HG03342 (cell line): ENCODE results near the gene SCAF8.
A peak's percentile ranks its signal among the peaks of the same experiment; 100 is the strongest.
"Not testable (repeated sequence)": the region's sequence is repeated elsewhere in the genome, so short reads cannot be mapped to it uniquely, and the experiment has no call there.

ENCODE experiments used
- ATAC-seq: cut with Tn5 transposase; IDR thresholded peaks from one replicate; pipeline ENCODE4 v1.9.1; 2021; ENCODE audit warnings: mild to moderate bottlenecking, moderate library complexity; ENCODE audit not compliant: unreplicated experiment

SCAF8 gene

DNA sequence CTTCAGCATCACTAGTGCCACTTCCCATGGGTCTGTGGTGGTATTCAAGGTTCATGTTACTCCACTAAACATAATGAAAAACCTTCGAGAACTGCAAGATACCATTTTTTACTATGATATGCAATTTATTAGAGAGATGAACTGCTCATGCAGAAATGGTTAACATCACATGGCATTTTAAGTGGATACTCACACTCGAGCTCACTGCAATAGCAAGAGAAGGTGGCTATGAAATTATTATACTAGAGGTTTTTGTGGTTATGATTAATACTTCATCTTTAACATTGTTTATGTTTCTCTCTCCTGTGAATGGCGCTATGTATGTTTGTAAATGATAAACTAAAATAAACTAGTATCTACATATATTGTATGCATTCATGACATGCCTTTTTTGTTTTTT, 35.1 kb downstream of the SCAF8 start:
- ATAC-seq, result no peak

DNA sequence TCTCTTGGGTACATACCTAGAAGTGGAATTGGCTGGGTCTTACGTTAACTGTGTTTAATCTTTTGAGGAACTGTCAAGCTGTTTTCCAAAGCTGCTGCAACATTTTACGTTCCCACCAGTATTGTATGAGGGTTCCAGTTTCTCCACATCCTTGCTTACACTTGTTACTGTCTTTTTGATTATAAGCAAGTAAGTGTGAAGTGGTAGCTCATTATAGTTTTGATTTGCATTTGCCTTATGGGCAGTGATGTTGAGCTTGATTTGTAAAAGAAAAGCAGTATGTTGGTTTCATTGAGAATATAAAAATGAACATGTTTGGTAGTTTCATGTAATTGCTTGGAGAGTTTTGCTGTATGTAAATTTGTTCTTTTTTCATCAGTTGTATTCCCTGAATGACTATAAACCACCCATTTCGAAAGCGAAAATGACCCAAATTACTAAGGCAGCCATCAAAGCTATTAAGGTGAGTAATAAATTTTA, 40.4 kb downstream of the SCAF8 start:
- ATAC-seq, result peak; percentile 98

- not testable (repeated sequence) for ATAC-seq
Observed at GRCh38 chr6:154779157-154779556, 45.9 kb downstream of the SCAF8 start.

GRCh38 chr6:154782193-154782592, 49.0 kb downstream of the SCAF8 start:
- ATAC-seq, result no peak

DNA sequence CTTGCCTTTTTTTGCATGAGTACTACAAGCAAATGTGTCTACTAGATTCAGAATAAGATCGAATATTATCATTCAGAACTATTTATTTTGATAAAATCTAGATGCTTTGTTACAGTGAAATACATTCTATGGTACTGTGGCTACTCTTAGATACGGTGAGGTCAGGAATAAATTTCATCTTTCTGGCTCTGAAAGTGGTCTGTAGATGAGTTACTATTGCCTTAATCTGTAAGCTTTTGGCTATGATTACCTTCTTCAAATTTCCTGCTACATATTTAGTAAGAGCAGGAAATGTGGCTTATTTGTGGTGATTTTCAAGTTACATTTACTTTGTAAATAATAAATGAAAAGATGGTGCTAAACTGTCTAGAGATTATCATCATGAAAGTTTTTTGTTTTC, 50.0 kb downstream of the SCAF8 start:
- no peak for ATAC-seq

DNA sequence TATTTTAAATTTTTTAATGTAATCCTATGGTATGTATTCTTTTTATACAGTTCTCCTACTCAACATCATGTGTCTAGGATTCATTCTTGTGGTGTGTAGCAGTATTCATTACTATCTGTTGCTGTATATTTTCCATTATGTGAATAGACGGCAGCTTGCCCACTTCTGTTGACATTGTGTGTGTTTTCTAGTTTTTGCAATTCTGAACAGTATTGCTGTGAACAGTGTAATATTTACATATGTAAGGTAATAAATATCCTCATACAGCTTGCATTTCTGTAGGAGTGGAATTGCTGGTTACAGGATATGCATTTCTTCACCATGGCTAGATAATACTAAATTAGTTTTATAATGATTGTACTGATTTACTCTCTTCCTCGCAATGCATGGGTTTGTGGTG, 51.9 kb downstream of the SCAF8 start:
- ATAC-seq, result no peak

DNA sequence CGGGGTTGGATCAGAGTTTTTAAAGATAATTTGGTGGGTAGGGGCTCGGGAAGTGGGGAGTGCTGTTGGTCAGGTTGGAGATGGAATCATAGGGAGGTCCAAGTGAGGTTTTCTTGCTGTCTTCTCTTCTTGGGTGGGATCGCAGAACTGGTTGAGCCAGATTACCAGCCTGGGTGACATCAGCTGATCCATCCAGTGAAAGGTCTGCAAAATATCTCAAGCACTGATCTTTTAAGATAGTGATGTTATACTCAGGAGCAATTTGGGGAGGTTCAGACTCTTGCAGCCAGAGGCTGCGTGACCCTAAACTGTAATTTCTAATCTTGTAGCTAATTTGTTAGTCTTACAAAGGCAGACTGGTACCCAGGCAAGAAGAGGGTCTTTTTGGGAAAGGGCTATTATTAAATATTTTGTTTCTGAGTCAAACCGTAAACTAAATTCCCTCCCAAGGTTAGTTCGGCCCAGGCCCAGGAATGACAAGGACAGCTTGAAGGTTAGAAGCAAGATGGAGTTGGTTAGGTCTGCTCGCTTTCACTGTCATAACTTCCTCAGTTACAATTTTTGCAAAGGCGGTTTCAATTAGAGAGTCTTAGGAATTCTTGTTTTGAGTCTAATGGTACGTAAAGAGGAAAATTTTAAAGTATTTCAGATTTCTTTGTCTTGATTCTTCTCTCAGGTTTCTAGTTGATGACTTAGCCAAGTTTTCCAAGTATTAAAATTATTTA, 53.1 kb downstream of the SCAF8 start:
- ATAC-seq, result no peak

- no peak for ATAC-seq
Observed at GRCh38 chr6:154791556-154792317, 58.5 kb downstream of the SCAF8 start.

GRCh38 chr6:154792325-154792724, 59.1 kb downstream of the SCAF8 start:
- ATAC-seq, result no peak

DNA sequence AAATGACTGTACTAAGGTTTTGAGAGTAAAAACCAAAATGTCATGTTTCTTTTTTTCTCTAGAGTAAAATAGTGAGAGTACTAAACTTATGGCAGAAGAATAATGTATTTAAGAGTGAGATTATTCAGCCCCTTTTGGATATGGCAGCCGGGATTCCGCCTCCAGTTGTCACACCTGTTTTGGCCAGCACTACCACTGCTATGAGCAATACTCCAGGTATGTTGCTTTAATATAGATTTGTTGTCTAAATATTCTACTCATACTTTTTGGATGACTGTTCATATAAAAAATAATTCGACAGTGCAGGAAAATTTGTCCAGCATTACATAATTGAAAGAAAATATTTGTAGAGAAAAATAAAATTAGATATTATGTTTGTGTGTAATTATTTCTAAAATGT, 59.5 kb downstream of the SCAF8 start:
- no peak for ATAC-seq

- ATAC-seq, result no peak
Observed at GRCh38 chr6:154796484-154796883, 63.3 kb downstream of the SCAF8 start.

GRCh38 chr6:154797857-154798256, 64.6 kb downstream of the SCAF8 start:
- no peak for ATAC-seq

DNA sequence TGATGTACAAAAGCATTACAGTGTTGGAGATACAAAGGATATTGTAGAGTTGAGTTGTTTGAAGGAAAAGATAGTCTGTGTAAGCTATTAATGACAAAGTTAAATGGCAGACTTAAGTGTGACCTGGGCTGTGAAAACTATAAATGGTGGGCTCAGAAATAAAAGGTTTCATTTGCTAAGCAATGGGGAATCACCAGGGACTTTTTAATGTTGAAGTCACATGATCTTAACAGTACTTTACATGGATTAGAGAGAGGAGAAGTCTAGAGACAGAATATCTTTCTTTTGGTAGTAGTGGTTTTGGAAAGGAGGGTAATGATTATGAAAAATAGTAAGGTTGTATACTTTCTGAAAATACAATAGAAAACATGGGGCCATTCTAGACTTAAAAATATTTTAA, 67.1 kb downstream of the SCAF8 start:
- ATAC-seq, result no peak

DNA sequence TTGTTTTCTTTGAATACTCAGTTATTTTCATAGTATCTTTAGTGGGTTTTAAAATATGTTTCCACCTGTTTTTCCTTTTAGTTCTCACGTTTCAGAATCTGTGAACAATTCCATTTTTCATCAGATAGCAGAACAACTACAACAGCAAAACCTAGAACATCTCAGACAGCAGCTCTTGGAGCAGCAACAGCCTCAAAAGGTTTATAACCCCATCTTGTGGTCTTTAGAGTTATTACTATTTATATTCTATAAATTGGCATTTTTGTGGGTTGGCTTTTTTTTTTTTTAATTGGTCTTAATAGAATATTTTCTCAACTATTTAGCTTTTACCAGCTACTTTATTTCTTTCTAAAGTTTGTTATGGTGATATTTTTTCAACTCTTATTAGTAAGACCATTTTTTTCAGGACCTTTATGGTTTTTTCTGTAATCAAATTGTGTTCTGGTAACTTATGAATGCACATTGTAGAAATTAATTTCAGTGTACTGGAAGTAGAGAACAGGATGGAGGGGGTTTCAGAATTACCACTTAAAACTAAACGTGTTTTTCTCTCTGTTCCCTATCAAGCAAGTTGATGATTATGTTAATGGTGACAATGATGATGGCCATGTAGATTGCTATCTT, 72.2 kb downstream of the SCAF8 start:
- no peak for ATAC-seq

GRCh38 chr6:154806804-154807203, 73.6 kb downstream of the SCAF8 start:
- ATAC-seq, result no peak

DNA sequence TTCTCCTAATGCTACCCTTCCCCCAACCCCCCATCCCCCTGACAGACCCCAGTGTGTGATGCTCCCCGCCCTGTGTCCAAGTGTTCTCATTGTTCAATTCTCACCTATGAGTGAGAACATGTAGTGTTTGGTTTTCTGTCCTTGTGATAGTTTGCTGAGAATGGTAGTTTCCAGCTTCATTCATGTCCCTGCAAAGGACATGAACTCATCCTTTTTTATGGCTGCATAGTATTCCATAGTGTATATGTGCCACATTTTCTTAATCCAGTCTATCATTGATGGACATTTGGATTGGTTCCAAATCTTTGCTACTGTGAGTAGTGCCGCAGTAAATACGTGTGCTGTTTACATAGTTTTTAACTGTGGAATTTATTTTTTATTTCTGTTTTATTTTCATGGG, 78.4 kb downstream of the SCAF8 start:
- not testable (repeated sequence) for ATAC-seq

GRCh38 chr6:154814063-154814462, 80.8 kb downstream of the SCAF8 start:
- peak; percentile 88 for ATAC-seq

- ATAC-seq, result no peak
Observed at GRCh38 chr6:154815938-154816820, 83.0 kb downstream of the SCAF8 start.

DNA sequence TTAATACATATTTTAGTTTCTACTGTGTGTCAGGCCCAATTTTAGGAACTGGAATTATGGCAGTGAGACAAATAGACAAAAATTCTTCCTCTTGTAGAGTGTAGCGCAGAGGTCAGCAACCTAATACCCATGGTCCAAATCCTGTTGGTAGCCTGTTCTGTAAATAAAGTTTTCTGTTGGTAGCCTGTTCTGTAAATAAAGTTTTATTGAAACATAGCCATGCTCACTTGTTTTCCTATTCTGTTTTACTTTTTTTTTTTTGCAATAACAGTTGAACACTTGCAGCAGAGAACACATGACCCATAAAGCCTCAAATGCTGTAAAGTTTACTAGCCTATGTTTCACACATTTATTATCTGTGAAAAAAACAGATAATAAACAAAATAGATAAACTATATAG, 87.9 kb downstream of the SCAF8 start:
- ATAC-seq, result no peak

DNA sequence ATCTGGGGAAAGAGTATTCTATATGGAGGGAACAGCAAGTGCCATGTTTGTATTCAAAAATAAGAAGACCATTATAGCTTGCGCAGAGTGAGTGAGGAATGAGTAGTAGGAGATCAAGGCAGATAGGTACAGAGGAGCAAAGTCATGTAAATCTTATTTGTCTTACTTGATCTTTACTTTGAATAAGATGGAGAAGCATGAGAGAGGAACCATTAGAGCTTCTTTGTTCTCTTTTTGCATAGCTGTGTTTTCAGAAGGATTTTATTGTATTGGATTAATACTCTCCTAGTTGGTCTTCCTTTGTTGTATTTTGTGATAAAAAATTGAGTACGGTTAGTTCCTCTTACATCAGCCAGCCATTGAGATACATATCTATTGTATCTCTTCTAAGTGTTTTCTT, 88.4 kb downstream of the SCAF8 start:
- no peak for ATAC-seq
